WI38 (cell line): Measurements from ENCODE around the gene HSP90B1.

Experiments used
- H3K4me3 ChIP-seq: 2 replicates; pipeline ENCODE4 v1.5.1; 2011; ENCODE audit warnings: low read depth, mild to moderate bottlenecking, control low read depth, low read length
- TF ChIP-seq, protein P1 (sequence below): IDR thresholded peaks from 2 replicates; pipeline ENCODE4 v1.5.1; 2012; ENCODE audit warnings: low read depth, mild to moderate bottlenecking, control low read depth, low read length

HSP90B1 gene

DNA sequence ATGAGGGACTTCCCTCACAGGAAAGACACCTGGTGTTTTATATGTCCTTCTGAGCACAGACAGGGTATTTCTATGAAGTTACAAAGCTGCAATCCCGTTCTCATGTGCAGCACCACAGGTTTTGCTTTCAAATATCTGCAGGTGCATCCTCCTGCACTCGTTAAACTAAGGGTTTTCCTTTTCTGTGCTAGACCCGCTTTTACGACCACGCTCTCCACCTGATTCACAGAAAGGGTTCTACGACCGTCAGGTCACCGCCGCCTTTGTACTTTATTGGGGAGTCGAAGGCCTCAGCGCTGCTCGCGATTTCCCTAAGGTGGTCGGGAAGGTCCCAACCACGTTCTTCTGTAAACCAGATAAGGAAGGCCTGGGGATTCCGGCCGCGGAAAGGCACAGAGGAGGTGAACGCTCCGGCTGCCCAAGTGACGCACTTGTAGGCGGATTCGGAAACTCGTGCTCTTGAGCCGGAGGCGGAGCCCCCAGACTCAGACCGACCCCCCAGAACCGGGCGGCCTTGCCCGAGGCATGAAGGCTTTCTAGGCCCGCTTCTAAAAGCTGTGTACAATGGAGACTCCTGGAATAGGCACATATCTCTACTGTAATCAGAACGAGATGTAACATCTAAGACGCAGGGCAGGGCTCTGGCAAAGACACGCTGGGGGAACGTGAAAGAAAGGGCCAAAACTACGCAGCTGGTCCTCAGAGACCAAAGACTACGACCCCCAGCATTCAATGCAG lies 995 bp upstream of the HSP90B1 start:
- TF ChIP-seq, protein P1, sequence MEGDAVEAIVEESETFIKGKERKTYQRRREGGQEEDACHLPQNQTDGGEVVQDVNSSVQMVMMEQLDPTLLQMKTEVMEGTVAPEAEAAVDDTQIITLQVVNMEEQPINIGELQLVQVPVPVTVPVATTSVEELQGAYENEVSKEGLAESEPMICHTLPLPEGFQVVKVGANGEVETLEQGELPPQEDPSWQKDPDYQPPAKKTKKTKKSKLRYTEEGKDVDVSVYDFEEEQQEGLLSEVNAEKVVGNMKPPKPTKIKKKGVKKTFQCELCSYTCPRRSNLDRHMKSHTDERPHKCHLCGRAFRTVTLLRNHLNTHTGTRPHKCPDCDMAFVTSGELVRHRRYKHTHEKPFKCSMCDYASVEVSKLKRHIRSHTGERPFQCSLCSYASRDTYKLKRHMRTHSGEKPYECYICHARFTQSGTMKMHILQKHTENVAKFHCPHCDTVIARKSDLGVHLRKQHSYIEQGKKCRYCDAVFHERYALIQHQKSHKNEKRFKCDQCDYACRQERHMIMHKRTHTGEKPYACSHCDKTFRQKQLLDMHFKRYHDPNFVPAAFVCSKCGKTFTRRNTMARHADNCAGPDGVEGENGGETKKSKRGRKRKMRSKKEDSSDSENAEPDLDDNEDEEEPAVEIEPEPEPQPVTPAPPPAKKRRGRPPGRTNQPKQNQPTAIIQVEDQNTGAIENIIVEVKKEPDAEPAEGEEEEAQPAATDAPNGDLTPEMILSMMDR, result no peak
- peak overlapping the region; percentile 67 for H3K4me3 ChIP-seq

DNA sequence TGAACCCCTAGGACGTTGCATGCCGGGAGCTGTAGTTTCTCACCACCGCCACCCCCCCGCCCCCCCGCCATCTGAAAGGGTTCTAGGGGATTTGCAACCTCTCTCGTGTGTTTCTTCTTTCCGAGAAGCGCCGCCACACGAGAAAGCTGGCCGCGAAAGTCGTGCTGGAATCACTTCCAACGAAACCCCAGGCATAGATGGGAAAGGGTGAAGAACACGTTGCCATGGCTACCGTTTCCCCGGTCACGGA lies 501 bp upstream of the HSP90B1 start:
- TF ChIP-seq, protein P1, result no peak
- H3K4me3 ChIP-seq, result peak overlapping the region; percentile 67

DNA sequence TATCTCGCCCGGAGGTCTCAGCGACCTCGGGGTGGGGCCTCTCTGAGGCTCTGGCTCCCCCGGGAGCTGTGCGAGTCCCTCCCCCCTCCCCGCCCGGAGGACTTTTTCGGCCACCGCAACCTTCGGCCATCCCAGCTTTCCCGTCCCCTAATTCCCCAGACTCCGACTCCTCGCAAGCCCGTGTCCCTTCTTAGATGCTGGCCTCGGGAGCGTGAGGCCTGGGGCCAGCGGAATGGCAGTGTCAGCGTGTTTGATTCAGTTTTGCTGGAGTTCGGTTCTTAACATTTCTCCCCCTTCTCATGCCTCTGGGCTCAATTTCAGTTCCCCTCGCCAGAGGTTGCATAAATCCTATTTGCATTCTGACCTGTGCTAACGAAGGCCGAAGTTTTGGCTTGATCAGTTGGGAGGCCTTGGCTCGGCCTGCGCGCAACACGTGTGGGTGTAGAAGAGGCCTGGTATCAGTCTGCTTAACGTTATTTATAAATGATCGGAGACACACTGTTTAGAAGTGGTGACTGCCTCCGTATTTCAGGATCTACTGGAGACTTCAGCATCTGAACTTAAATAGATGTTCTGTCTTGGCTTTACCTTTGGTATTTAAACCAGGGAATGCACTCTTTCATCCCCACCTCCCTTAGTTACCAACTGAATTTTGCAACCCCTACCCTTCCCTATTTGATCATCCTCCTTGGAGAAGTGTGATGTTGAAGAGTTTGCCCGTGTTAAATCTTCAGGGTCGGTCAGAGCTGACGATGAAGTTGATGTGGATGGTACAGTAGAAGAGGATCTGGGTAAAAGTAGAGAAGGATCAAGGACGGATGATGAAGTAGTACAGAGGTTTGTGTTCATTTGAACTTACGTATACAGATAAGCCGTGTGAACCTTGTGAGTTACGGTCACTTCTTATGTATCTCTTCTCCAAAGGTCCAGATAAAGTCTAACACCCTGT lies 851 bp downstream of the HSP90B1 start:
- TF ChIP-seq, protein P1, result no peak
- H3K4me3 ChIP-seq, result peak overlapping the region; percentile 70

DNA sequence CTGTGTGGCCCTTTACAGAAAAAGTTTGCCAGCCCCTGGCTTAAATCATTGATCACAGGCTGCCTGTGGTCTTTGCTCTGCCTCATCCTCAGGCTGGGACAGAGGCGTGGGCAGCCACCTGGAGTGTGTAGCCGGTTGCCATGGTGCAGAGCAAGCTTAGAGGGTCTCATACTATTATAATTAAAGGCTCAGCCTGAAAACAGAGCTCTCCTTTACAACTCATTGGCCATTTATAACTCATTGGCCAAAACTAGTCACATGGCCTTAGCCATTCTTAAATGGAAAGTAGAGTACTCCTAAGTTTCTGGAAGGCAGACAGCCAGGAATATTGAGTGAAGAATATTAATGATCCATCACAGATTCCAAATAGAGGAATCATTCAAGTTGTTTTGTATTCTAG lies 3.0 kb downstream of the HSP90B1 start:
- H3K4me3 ChIP-seq, result peak overlapping the region; percentile 2; the same call in 1 of the 2 replicates
- TF ChIP-seq, protein P1, result no peak

DNA sequence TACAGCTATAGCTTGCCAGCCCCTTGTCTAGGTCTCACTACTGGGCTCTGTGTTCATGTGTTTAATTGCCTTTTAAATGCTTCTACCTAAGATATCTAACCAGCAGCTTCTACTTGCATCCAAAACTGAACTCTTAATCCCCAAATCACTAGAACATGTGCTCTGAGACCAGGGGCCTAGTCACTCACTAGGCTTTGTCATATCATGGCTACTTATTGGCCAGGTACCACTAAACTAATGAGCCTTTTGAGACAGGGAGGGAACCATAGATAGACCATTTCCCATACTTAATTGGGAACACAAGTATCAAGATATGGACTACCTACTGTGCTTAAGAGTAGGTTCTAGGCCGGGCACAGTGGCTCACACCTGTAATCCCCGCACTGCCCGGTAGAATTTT lies 6.5 kb downstream of the HSP90B1 start:
- no peak overlapping the region for H3K4me3 ChIP-seq
- TF ChIP-seq, protein P1, result no peak

DNA sequence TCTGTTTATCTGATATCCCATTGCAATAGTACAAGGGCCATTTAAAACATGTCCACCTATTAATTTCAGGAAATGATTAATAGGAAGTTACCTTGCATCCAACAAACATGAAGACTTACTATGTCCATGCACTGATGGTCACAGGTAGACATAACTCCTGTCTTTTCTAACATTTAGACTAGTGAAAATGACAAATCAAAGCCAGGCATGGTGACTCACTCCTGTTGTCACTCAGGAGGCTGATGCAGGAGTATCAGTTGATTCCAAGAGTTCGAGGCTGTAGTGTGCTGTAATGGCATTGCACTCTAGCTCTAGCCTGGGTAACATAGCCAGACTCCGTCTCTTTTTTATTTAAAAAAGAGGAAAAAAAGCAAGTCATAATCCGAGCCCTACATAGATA lies 14.8 kb downstream of the HSP90B1 start:
- H3K4me3 ChIP-seq, result no peak overlapping the region
- TF ChIP-seq, protein P1, result no peak
